Cardiac fibroblast (primary cell): ENCODE measurements around the gene SLC37A4.

Source experiments
- DNase-seq, 2 donors: peaks; one replicate each; pipeline versions ENCODE4 v3.0.0 to v3.0.0-alpha.2; 2010; ENCODE audit warnings: low read depth in 2 of 2
- H3K4me3 ChIP-seq, 2 donors: replicated peaks in 1 of 2; 1 replicate in 1 of 2; 2 replicates in 1 of 2; pipeline ENCODE4 v1.5.1; 2011; ENCODE audit warnings: low read depth in 2 of 2, low read length in 2 of 2, mild to moderate bottlenecking in 2 of 2, moderate library complexity in 1 of 2
- CTCF ChIP-seq: IDR thresholded peaks from one replicate; pipeline ENCODE4 v1.5.1; 2011; ENCODE audit warnings: low read depth, mild to moderate bottlenecking, low read length, inconsistent platforms

SLC37A4 gene

DNA sequence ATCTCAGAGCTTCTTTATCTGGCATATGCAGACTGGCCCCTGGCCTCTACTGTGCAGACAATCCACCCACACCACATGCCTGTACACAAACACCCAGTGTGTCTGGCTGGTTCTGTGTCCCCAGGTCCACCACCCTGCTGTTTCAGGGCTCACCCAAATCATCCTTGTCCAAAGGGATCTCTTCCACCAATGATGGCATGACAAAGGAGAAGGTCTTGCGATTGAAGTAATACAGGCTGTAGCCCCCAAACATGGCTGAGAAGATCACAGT lies 1.7 kb downstream of the SLC37A4 start:
- DNase-seq = no peak
- no peak overlapping the region for H3K4me3 ChIP-seq
- TF ChIP-seq CTCF = no peak

- no peak for TF ChIP-seq CTCF
- H3K4me3 ChIP-seq = no peak overlapping the region
- DNase-seq = no peak
Observed at GRCh38 chr11:119028346-119029068, 2.2 kb downstream of the SLC37A4 start.

- no peak for DNase-seq
- no peak overlapping the region for H3K4me3 ChIP-seq
- no peak for TF ChIP-seq CTCF
Observed at GRCh38 chr11:119027561-119028345, 2.9 kb downstream of the SLC37A4 start.

DNA sequence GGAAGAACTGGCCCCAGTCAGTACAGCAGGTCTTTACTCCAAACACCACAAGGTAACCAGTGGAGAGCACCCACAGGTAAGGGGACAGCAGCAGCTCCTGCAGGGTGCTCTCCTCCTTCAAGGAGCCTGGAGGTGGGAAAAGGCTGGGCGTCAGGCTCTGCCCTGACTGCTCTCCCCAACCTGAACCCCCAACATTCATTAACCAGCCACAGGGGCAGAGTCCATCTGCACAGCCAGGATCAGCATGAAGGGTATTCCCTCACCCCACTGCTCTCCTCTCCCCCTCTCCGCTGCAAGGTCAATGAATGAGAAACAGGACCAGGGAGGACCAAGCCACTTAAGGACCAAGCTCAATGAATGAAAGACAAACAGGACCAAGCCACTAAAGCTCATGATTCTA lies 3.7 kb downstream of the SLC37A4 start:
- H3K4me3 ChIP-seq = no peak overlapping the region
- DNase-seq = no peak
- no peak for TF ChIP-seq CTCF

DNA sequence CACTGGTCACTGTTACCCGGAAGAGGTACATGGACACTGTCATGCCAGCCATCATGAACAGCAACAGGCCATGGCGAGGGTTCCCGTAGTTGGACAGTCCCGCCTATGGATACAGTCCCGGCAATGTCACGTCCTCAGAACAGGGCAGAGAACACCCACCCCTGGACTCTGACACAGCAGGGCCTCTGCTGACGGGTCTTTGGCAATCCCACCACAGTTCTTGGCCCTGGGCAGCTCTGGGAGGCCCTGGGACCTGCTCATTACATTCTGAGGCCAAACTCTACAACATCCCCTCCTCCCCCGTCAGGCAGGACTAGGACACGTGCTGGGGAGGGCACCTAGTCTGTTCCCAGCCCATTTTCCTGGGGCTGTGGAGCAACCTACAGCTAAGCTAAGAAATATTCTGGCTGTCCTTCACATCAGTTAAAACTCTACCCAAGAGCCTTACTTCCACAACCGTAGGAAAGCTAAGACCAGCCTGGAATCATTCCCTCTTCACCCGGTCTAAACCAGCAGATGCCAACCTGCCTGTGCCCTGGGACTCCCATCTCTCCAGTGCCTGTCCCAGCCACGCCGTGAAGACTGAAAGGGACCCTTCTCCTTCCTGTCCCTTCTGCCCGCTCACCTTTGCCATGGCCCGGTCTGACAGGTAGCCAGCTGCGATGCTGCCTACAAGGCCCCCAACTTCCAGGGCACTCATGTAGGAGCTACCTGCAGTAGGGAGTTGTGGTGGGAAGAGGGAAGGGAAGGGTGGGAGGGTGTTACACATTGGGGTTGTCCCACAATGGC lies 4.5 kb downstream of the SLC37A4 start:
- no peak overlapping the region for H3K4me3 ChIP-seq
- no peak for TF ChIP-seq CTCF
- no peak for DNase-seq

- no peak overlapping the region for H3K4me3 ChIP-seq
- no peak for DNase-seq
Observed at GRCh38 chr11:119025541-119025940, 5.1 kb downstream of the SLC37A4 start.

More at GRCh38 chr11:119025541-119025940, 5.1 kb downstream of the SLC37A4 start:
- TF ChIP-seq CTCF = no peak
